ENCODE measurements around the gene CFAP157.

GRCh38 chr9:127765418-127765817, 58.6 kb downstream of the CFAP157 start:
- TF ChIP-seq EZH2 (IDR thresholded peaks at IDR 0.05; ENCODE audit: low read length, missing control alignments) (no peak), CTCF (conservative IDR thresholded peaks at IDR 0.05 in 1 of 2, IDR thresholded peaks at IDR 0.05 in 1 of 2; ENCODE audit: low read depth in 1 of 2, low read length in 2 of 2) (no peak)

Data from fibroblast of lung (primary cell).